PFSK-1 (cell line): ENCODE measurements around the gene IGF2BP3.

ENCODE experiments used
- FOXP2 ChIP-seq: optimal IDR thresholded peaks from 2 replicates; pipeline ENCODE3; 2011; ENCODE audit warnings: borderline replicate concordance, control low read depth, inconsistent platforms; ENCODE audit not compliant: insufficient read depth; ENCODE audit errors: extremely low read length, extremely low read depth
- POLR2AphosphoS5 ChIP-seq: IDR thresholded peaks from 2 replicates; pipeline ENCODE4 v1.6.1; 2012; ENCODE audit warnings: low read depth, mild to moderate bottlenecking, control low read depth, low read length, moderate library complexity
- REST ChIP-seq, 2 experiments: IDR thresholded peaks; 2 replicates each; pipeline versions ENCODE4 v1.6.1 to v1.8.0; 2011 to 2012; ENCODE audit warnings: low read depth in 2 of 2, low read length in 2 of 2, control low read depth in 1 of 2, inconsistent platforms in 1 of 2, mild to moderate bottlenecking in 1 of 2, moderate library complexity in 1 of 2; ENCODE audit not compliant: insufficient read depth in 1 of 2
- SIN3A ChIP-seq: IDR thresholded peaks from 2 replicates; pipeline ENCODE4 v1.6.1; 2012; ENCODE audit warnings: mild to moderate bottlenecking, low read length, moderate library complexity, borderline replicate concordance; ENCODE audit not compliant: insufficient read depth
- TAF1 ChIP-seq: IDR thresholded peaks from 2 replicates; pipeline ENCODE4 v1.6.1; 2012; ENCODE audit warnings: low read length, control low read depth, borderline replicate concordance; ENCODE audit not compliant: insufficient read depth

The IGF2BP3 gene

GRCh38 chr7:23284871-23285270, 185.4 kb downstream of the IGF2BP3 start:
- no peak for TF ChIP-seq SIN3A
- TF ChIP-seq TAF1: no peak
- no peak for TF ChIP-seq REST (IDR thresholded peaks at IDR 0.05; ENCODE audit: insufficient read depth in 1 of 2, low read depth in 2 of 2, low read length in 2 of 2)
- TF ChIP-seq POLR2AphosphoS5: no peak
- TF ChIP-seq FOXP2: no peak

GRCh38 chr7:23283086-23283485, 187.2 kb downstream of the IGF2BP3 start:
- no peak for TF ChIP-seq FOXP2
- TF ChIP-seq SIN3A: no peak
- TF ChIP-seq TAF1: no peak
- TF ChIP-seq POLR2AphosphoS5: no peak
- TF ChIP-seq REST (IDR thresholded peaks at IDR 0.05; ENCODE audit: insufficient read depth in 1 of 2, low read depth in 2 of 2, low read length in 2 of 2): no peak

GRCh38 chr7:23279819-23280525, 190.3 kb downstream of the IGF2BP3 start:
- TF ChIP-seq POLR2AphosphoS5: no peak
- no peak for TF ChIP-seq TAF1
- TF ChIP-seq SIN3A: no peak
- TF ChIP-seq FOXP2: no peak

- no peak for TF ChIP-seq SIN3A
- TF ChIP-seq POLR2AphosphoS5: no peak
- TF ChIP-seq REST (IDR thresholded peaks at IDR 0.05; ENCODE audit: insufficient read depth in 1 of 2, low read depth in 2 of 2, low read length in 2 of 2): no peak
- TF ChIP-seq TAF1: no peak
- TF ChIP-seq FOXP2: no peak
Measured at GRCh38 chr7:23277359-23277989, 192.8 kb downstream of the IGF2BP3 start.

GRCh38 chr7:23276947-23277346, 193.3 kb downstream of the IGF2BP3 start:
- TF ChIP-seq FOXP2 (no peak), TAF1 (no peak), SIN3A (no peak)

GRCh38 chr7:23276376-23276775, 193.9 kb downstream of the IGF2BP3 start:
- no peak for TF ChIP-seq POLR2AphosphoS5
- TF ChIP-seq REST (IDR thresholded peaks at IDR 0.05; ENCODE audit: insufficient read depth in 1 of 2, low read depth in 2 of 2, low read length in 2 of 2): no peak
- no peak for TF ChIP-seq SIN3A
- TF ChIP-seq FOXP2: no peak
- TF ChIP-seq TAF1: no peak
